ENCODE results near the gene CCDC71. TPM values are rescaled to one million over a fixed set of nuclear protein-coding genes. Genes with fewer than 3 reads are reported as not detected.

CCDC71 gene
- total and polyA plus RNA-seq, 9 of the 15 experiments (the other 6 are each of a cell fraction or from before 2014, with no cell fraction given) = 0.13 to 19.3 (median 14.3) TPM

DNA sequence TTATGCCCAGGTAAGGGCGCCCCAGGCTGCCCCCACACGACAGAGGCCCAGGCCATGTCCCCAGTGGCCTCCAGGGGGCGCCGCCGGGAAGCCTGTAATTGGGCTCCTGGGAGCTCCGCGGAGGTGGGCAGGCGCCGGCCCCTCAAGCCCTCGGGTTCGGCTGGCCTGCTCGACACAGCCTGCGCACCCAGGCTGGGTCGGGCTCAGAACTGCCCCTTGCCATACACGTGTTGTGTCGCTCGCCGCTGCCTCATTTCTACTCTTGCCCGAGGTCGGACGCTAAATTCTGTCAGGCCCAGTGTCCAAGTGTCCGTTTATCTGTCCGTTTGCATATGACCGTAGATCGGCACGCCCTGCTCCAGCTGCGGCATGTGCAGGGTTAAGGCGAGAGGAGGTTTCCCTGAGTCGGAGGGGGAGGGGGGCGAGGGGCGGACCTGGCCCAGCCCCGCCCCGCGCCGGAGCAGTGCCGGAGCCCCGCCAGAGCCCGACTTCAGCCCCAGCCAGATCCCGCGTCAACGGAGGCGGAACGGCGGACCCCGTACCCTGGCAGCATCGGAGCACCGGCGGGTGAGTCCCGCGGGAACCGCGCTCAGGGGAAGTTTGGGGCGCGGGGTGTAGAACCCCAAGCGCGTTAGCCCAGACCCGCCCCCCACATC lies 5.1 kb upstream of the CCDC71 start, which contains the start of gene KLHDC8B (continued):
- TF ChIP-seq NFIC (IDR thresholded peaks at IDR 0.05) (peak; percentile 69; the same call in 1 of the 2 replicates), TBL1XR1 (IDR thresholded peaks at IDR 0.05; ENCODE audit: low read length in 2 of 2) (peak in 1 of 2 experiments; percentile 26; a peak in 1 of 4 replicates), IFI16 (CRISPR knock-in tag; IDR thresholded peaks at IDR 0.05) (no peak), MAFK (IDR thresholded peaks at IDR 0.05; ENCODE audit: low read length) (no peak), HLTF (IDR thresholded peaks at IDR 0.05) (no peak; the same call in 1 of the 2 replicates), ZNF263 (CRISPR knock-in tag; IDR thresholded peaks at IDR 0.05; ENCODE audit: borderline replicate concordance) (no peak; the same call in 1 of the 2 replicates), RBFOX2 (IDR thresholded peaks at IDR 0.05; ENCODE audit: low read depth, low read length) (peak; percentile 86), ZNF212 (CRISPR knock-in tag; IDR thresholded peaks at IDR 0.05) (no peak), KAT2B (IDR thresholded peaks at IDR 0.05; ENCODE audit: low read depth, low read length) (no peak), YBX1 (IDR thresholded peaks at IDR 0.05) (no peak), ZNF445 (CRISPR knock-in tag; IDR thresholded peaks at IDR 0.05; ENCODE audit: low read depth) (no peak), TAF15 (IDR thresholded peaks at IDR 0.05; ENCODE audit: low read depth, low read length) (no peak), DIDO1 (tag; IDR thresholded peaks at IDR 0.05; ENCODE audit: low read depth) (no peak), PHB (CRISPR knock-in tag; IDR thresholded peaks at IDR 0.05) (no peak), MYNN (IDR thresholded peaks at IDR 0.05) (peak; percentile 65; the same call in 1 of the 2 replicates), MYNN (CRISPR knock-in tag; IDR thresholded peaks at IDR 0.05) (no peak), ESRRA (IDR thresholded peaks at IDR 0.05; ENCODE audit: borderline replicate concordance, low read depth) (peak; percentile 51; the same call in 1 of the 2 replicates), RFX7 (CRISPR knock-in tag; IDR thresholded peaks at IDR 0.05) (no peak), POLR2H (tag; IDR thresholded peaks at IDR 0.05; ENCODE audit: low read depth) (no peak), DACH1 (IDR thresholded peaks at IDR 0.05; ENCODE audit: partially characterized antibody) (peak; percentile 81)
- TF ChIP-seq, protein P1, sequence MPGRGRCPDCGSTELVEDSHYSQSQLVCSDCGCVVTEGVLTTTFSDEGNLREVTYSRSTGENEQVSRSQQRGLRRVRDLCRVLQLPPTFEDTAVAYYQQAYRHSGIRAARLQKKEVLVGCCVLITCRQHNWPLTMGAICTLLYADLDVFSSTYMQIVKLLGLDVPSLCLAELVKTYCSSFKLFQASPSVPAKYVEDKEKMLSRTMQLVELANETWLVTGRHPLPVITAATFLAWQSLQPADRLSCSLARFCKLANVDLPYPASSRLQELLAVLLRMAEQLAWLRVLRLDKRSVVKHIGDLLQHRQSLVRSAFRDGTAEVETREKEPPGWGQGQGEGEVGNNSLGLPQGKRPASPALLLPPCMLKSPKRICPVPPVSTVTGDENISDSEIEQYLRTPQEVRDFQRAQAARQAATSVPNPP (IDR thresholded peaks at IDR 0.05; ENCODE audit: borderline replicate concordance, insufficient read depth, insufficient read length) = no peak
- TF ChIP-seq, protein P2, sequence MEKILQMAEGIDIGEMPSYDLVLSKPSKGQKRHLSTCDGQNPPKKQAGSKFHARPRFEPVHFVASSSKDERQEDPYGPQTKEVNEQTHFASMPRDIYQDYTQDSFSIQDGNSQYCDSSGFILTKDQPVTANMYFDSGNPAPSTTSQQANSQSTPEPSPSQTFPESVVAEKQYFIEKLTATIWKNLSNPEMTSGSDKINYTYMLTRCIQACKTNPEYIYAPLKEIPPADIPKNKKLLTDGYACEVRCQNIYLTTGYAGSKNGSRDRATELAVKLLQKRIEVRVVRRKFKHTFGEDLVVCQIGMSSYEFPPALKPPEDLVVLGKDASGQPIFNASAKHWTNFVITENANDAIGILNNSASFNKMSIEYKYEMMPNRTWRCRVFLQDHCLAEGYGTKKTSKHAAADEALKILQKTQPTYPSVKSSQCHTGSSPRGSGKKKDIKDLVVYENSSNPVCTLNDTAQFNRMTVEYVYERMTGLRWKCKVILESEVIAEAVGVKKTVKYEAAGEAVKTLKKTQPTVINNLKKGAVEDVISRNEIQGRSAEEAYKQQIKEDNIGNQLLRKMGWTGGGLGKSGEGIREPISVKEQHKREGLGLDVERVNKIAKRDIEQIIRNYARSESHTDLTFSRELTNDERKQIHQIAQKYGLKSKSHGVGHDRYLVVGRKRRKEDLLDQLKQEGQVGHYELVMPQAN (IDR thresholded peaks at IDR 0.05; ENCODE audit: borderline replicate concordance) = peak; percentile 72; the same call in 1 of the 2 replicates
- TF ChIP-seq, protein P3, sequence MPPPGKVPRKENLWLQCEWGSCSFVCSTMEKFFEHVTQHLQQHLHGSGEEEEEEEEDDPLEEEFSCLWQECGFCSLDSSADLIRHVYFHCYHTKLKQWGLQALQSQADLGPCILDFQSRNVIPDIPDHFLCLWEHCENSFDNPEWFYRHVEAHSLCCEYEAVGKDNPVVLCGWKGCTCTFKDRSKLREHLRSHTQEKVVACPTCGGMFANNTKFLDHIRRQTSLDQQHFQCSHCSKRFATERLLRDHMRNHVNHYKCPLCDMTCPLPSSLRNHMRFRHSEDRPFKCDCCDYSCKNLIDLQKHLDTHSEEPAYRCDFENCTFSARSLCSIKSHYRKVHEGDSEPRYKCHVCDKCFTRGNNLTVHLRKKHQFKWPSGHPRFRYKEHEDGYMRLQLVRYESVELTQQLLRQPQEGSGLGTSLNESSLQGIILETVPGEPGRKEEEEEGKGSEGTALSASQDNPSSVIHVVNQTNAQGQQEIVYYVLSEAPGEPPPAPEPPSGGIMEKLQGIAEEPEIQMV (tag; conservative IDR thresholded peaks at IDR 0.05; ENCODE audit: low read depth) = no peak
- TF ChIP-seq, protein P4, sequence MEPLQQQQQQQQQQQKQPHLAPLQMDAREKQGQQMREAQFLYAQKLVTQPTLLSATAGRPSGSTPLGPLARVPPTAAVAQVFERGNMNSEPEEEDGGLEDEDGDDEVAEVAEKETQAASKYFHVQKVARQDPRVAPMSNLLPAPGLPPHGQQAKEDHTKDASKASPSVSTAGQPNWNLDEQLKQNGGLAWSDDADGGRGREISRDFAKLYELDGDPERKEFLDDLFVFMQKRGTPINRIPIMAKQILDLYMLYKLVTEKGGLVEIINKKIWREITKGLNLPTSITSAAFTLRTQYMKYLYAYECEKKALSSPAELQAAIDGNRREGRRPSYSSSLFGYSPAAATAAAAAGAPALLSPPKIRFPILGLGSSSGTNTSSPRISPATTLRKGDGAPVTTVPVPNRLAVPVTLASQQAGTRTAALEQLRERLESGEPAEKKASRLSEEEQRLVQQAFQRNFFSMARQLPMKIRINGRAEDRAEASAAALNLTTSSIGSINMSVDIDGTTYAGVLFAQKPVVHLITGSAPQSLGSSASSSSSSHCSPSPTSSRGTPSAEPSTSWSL (CRISPR knock-in tag; IDR thresholded peaks at IDR 0.05; ENCODE audit: borderline replicate concordance) = no peak
